HG02970 (cell line): ENCODE measurements around the gene GFRA1.

Experiments
- ATAC-seq: cut with Tn5 transposase; IDR thresholded peaks from one replicate; pipeline ENCODE4 v1.9.1; 2021; ENCODE audit warnings: mild to moderate bottlenecking, moderate library complexity, moderate number of reproducible peaks; ENCODE audit not compliant: unreplicated experiment, low FRiP score

GFRA1 gene, protein sequence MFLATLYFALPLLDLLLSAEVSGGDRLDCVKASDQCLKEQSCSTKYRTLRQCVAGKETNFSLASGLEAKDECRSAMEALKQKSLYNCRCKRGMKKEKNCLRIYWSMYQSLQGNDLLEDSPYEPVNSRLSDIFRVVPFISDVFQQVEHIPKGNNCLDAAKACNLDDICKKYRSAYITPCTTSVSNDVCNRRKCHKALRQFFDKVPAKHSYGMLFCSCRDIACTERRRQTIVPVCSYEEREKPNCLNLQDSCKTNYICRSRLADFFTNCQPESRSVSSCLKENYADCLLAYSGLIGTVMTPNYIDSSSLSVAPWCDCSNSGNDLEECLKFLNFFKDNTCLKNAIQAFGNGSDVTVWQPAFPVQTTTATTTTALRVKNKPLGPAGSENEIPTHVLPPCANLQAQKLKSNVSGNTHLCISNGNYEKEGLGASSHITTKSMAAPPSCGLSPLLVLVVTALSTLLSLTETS

DNA sequence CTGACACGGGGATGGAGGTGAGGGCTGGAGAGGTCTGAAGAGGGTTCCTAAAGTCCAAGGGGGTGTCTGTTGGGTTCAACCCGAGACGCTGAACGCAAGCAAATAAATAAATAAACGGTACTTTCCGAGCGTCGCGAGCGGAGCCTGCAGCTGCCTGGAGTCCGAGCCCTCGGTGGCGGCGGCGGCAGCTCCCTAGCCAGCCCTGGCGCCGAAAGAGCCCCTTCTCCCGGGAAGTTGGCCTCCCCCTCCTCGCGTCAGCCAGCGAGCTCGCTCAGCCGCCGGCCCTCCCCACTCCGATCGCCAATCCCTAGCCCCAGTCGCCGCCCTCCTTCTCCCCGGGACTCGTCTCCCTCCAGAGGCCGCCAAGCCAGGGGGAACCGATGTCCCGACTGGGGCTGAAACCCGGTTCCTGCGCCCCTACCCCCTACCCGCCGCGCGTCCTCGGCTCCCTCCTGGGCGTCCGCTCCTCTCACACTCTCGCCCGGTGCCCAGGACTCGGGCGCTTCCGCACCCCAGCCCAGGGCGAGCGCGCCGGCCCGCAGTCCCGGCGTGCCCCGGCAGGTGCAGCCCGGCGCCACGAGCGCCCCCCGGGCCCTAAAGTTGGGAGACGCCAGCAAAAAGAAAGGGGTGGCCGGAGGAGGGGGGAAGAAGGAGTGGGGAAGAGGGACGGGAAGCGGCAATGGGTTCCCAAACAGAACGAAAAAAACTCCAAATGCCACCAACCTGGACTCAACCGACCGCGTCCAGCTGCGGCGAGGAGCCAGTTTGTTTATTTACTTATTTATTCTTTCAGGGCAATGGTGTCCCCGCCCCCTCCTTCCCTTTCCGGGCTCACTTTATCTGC lies at the start of gene GFRA1:
Gene GFRA1 (minus strand): TSS at position 767 of the 844 bp plus-strand sequence. CDS start 1,177 bp downstream, outside the sequence.
- ATAC-seq = no peak

DNA sequence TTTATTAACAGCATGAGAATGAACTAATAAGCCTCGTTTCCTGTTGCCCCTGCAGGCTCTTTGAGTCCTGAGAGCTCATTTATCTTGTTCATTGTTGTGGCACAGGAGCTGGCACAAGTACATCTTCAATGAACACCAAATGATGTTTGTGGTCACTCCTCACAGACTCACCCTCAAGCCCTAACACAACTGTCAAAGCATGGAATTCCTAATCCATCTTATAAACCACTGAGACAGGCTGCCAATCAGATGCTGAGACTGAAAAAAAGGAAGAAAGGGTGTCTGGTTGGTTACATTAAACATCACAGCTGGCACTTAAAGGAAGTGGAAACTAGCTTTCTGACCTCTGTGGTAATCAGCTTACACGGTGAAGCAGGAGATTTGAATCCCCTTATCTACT lies 43.5 kb upstream of the GFRA1 start:
- ATAC-seq = no peak

DNA sequence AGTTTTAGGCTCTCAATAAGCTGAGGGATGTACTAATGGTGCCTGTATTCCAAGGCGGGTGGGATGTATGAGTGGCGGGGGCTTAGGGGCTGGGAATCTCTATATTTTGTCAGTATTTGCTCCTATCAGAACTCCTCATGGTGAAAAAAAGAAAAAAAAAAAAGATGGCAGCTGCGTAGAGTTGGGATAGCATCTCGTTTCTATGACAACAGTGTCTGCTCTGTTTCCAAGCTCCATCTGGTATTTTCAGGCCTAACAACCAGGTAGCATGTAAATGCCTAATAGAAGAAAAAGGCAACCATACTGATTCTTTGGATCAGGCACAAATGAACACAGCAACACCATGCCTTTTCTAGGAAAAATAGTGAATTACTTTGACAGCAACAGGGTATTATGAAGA lies 39.5 kb upstream of the GFRA1 start:
- ATAC-seq = no peak

DNA sequence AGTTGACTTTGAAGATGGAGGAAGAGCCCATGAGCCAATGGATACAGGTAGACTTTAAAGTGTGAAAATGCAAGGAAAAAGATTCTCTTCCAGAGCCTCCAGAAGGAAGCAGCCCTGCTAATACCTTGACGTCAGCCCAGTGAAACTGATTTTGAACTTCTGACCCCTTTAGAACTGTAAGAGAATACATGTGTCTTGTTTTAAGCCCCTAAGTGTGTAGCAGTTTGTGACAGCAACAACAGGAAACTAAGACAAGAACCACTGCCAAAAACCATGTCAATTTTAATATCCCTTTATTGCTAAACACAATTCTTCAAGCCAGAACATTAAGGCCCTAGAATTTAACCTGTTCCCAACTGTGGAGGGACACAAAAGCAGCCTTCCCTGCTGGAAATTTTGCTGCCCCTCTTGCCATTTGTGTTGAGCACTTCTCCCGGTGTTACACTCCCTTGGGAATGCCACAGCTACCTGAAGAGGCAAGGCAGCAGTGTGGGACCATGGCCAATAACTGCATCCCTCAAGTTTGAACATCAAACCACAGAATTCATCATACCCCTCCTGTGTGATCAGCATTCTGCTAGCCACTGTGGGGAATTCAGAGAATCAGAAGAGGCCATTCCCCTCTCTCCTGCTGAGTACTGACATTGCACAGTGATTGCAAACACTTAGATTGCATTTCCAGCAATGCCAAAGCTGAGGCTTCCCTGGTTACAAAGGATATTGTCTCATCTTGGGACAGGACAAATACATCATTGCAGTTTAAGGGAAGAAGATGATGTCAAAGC lies 38.9 kb upstream of the GFRA1 start:
- ATAC-seq = no peak

DNA sequence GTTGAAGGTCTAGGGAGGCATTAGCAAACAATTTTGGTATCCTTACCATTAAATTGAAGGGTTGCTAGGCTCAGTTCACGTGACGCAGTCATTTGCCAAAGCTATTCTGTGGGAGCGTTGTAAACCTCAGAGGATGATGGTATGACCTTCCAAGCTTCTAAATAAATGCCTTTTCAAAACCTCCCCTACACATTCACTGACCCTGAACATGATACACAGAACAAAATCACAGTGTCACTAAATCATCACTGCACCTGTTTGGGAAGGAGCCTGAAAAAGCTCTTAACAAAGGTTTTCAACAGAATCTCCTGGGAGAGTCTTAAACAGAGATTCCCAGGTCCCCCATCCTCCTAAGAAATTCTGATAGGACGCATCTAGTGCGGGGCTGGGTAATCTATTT lies 38.0 kb upstream of the GFRA1 start:
- ATAC-seq = no peak

DNA sequence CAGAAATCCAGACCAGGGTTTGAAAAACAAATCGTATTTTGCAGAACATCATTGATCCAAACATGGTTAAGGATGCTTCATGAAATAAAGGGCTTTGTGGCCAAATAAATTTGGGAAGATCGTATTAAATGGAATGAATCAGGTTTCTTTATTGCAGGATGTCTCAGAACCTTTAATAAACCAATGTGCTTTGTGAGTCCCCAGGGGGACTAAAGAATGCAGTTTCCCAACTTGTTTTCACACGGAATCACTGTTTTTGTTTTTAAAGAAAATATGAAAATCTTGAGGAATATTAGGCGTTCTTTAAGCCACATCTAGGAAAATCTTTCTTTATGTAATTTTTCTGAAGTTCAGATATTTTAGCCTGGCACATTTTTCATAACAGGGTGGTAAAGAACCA lies 34.4 kb upstream of the GFRA1 start:
- no peak for ATAC-seq

DNA sequence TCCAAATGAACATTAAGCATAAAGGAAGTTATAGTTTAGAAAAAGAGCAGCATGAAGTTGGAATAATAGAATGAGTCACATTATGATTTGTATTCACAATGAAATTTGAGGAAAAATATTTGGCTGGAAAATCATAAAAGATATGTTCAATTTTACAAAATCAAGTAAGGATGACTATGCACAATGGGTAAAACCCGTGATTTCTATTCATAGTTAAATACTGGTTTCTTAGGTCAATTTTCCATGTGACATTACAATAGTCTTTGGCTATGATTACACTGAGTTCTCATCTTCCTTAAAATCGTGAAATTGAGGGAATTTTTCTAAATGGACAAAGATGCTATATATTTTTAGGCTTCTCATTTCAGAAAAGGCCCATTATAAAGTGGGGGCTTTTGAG lies 33.8 kb upstream of the GFRA1 start:
- ATAC-seq = no peak

DNA sequence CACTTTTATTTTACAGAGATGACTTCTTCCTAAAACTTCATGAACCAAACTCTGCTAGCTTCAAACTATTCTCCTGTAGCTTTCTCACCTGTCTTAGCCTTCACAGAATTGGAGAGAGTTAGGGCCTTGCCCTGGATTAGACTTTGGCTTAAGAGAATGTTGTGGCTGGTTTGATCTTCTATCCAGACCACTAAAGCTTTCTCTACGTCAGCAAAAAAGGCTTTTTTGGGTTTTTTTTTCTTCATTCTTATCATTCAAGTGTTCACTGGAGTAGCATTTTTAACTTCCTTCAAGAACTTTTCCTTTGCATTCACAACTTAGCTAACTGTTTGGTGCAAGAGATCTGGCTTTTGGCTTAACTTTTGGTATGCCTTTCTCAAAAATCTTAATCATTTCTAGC lies 31.9 kb upstream of the GFRA1 start:
- ATAC-seq = no peak

DNA sequence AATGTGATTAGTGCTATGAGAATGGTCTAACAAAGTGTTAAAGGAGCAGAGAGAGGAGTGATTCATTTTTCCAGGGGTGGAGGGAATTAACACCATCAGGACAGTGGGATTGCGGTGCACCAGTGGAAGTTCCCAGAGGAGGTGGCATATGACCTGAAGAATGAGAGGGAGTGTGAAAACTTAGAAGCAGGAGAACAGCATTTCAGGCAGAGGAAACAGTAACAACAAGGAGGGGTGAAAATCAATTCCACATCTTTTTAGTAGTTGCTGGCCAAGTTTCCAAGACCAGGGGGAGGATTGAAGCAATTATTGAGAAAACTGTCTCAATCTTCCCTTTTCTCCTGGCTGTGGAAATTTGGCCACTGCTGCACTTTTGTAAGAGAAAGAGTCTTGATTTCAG lies 27.5 kb upstream of the GFRA1 start:
- ATAC-seq = no peak

DNA sequence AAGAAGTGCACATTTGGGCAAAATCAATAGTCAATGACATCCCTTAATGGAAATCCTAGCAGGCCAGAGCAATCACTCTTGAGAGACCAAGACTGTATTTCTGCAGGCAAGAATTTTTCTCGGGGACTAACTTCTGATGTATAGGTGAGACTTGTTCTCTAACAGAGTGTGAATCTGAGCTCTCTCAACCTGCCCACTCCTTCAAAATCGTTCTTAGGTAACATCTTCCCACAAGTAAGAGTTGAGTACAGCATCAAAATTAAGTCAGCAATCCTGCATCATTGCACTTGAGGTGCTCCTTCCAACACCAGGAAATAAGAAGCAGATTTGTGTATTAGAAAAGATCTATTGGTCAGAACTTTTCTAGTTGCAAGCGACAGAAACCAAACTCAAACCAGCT lies 25.6 kb upstream of the GFRA1 start:
- ATAC-seq = no peak

DNA sequence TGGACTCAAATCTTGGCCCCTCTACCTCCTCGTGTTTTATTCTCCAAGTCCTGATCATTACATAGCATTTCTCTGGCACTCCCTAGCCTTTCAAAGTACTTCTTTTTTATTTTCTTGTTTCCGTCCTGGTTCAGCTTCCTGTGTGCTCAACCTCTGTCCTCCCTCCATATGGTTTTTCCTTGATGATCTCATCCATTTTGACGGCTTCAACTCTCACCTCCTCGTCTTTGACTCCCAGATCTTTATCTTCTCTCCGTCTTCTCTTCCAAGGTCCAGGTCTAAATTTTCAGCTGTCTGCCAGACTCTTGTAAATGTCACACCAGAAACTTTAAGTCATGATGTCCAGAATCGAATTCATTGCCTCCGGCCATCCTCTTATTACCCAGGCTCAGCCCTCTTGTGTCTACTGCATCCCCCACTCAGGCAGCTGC lies 23.3 kb upstream of the GFRA1 start:
- ATAC-seq = no peak

DNA sequence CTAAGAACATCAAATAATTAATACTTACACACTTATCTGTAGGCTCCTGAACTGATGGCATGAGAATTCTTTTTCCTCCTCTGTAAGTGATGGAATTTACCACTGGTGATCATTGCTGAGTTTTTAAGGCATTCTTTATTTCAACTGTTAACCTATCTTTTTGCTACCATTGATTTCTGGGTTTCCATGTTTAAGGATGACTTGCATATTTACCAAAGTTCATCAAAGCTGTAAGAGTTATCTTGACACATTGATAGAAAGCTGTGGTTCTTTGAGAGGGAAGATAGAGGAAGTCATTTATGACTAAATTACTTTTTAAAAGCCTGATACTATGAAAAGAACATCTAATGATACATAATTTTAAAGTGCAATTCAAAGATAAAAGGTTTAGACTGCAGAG lies 19.5 kb upstream of the GFRA1 start:
- ATAC-seq = no peak

DNA sequence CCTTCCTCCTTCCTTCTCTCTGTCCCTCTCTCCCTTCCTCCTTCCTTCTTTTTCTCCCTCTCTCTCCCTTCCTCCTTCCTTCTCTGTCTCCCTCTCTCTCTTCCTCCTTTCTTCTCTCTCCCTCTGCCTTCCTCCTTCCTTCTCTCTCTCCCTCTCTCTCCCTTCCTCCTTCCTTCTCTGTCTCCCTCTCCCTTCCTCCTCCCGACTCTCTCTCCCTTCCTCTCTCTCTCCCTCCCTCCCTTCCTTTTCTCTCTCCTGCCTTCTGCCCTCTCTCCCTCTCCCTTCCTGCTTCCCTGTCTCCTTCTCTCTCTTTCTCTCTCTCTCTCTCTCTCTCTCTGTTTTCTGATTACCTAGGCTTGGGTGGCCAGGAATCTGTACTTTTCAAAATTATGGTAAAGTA lies 16.6 kb upstream of the GFRA1 start:
- ATAC-seq = no peak

DNA sequence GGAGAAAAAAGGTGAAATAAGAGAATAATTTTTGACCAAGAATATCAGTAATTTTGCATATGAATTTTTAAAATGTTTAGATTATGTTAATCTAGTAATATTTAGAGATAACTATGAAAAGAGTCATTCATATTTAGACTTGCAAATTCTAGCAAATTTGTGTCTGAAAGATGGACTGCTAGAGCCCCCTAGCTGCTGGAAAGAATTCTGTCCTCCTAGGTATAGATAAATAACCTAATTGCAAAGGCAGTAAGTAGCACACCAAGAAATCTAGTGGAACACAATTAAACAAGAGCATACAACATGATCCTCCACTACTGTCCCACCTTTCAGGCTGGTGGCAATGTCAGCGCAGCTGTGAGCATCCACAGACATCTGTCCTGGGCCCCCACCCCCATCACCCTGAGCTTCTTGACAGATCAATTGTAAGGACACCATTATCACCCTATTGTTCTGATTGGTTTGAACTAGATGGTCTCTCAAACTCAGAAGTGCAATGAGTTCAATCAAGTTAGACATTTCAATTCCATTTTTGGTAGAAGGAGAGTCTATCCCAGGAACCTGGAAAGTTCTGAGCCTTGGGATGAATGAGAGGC lies 15.0 kb upstream of the GFRA1 start:
- no peak for ATAC-seq

DNA sequence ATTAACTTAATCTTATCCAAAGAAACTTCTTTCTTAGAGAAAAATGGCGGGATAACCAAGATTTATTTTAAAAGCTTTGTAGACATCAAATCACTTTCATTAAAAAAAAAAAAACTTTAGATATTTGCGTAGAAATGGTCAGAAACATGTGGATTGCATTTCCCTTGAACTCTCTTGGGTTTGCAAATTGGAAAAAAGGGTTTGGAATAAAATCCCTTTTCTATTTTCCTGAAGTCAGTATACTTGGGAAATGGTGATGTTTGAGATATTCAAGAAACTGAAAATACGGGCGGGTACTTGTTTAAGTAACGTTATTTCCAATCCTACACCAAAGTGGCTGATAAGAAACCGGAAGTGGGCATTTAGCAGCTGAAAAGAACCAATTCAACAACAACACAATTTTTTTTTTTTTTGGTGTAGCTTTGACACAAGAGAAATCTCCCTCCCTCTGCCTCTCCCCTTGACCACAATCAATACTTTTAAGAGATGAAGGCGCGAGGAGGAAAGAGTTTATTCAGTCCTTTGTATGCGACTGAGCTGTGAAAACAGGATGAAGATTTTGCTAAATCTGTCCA lies 13.7 kb upstream of the GFRA1 start:
- ATAC-seq = no peak

DNA sequence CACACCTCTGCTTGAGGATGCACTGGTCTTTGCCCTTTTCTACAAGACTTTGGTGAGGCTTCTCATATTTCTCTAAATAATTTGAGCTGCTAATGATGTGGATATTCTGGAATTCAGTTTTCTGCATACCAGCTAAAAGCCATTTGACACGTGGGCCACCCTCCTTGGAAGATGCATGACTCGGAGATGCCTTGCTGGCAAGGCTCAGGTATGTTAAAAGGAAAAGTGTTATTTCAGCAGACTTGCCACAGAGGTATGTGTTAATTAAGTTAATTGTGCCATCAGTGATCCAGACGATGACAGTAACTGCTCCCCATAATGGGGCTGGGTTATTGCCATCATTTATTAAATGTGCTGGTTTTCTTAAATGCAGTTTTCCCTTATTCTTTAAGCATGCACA lies 8.8 kb upstream of the GFRA1 start:
- ATAC-seq = no peak

DNA sequence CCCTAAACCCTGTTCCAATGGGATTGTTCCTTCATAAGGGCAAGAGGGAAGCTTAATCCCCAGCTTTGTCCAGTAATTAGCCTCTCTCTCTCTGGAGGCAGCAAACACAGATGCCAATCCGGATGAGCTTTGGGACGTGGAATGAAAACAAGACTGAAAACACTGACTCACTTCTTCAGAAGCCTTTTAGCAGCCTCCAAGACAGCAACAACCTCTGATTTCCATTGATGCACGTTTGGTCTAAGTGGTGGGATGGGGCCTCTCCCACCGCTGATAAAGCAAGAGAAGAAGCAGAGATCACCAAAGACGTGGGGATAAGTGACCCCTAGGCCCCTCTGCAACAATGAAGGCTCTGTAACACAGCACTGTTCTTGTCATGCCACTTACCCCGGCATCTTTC lies 5.8 kb upstream of the GFRA1 start:
- ATAC-seq = no peak

DNA sequence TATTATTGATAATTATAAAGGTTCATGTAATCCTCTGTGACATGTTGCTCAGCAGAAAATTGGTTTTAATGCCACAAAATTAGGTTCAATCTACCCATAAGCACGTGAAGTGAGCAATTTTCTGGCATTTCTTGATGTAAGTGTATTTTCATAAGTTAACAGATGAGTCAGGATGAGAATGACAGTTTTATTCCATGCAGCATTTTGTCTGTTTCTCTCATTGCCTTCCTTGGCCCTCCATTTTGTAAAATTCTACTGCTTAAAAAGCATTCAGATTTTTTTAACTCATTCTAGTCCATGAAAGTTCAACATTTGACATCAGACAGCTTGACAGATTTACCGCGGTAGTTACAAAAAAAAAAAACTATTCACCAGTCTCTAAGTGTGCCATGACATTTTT lies 4.0 kb upstream of the GFRA1 start:
- no peak for ATAC-seq

DNA sequence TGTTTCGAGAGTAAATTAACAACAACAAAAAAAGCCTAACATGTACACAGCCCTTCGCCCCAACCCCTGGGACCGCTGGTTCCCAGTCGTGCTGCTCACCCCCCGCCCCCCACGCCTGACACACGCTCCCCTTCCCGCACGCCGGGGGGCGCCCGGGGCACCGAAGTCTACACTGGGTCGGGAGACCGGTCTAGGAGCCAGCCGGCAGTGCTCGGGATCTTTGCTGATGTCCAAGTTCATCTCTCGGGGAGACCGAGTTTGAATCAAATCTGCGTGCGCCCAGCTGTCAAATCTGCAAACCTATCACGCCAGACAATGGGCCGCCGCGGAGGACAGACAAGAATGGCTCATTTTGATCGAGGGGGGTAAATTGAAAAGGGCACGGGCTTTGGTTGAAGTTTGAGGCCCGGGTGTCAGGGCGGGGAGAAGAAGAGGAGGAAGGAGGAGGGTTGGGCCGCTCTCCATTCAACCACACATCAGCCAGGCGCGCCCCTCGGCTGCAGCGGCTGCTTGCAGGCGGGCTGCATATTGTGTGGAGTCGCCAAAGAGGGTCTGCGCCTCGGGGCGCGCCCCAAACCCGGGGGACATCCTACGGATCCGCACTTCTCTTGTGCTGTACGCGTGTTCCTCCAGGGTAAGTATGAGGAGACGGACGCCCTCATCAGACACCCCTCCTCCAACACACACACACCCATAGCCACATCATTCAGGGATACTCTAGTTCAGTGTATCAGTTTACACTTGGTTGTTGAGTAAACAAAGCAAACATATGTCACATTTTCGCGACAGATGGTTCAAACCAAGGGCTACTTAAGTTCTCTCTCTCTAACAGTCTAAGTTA lies 1.3 kb upstream of the GFRA1 start:
- no peak for ATAC-seq
